Fibroblast of pulmonary artery (primary cell): Measurements from ENCODE around the gene SEC14L5.

Source experiments
- DNase-seq: peaks from one replicate; pipeline ENCODE4 v3.0.0-alpha.2; 2010; ENCODE audit warnings: low read depth
- H3K4me3 ChIP-seq: replicated peaks from 2 replicates; pipeline ENCODE4 v1.5.1; 2011; ENCODE audit warnings: low read depth, mild to moderate bottlenecking, control low read depth, low read length, moderate library complexity
- TF ChIP-seq, protein P1 (sequence below): IDR thresholded peaks from 2 replicates; pipeline ENCODE4 v1.5.1; 2011; ENCODE audit warnings: mild to moderate bottlenecking, control low read depth, low read length, inconsistent platforms; ENCODE audit errors: missing control alignments

SEC14L5 gene

DNA sequence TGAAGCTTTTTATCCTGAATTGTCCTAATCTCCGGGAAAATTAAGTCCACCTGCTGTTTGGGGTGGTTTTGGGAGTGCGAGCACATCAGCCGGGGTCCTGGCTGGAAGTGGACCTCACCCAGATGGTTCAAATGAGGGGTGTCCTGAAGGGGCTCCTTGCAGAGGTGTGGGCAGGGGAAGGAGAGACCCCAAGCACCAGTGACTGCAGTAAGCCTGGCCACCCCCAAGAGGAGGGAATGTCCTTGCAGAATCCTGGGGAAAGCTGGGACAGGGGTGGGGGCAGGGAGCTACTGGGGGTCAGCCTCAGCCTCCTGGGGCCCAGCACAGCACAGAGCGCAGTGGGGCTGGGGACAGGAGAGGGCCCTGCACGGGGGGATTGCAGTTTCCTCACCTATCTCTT is 46.2 kb downstream of the SEC14L5 start:
- H3K4me3 ChIP-seq: no peak overlapping the region
- TF ChIP-seq, protein P1, sequence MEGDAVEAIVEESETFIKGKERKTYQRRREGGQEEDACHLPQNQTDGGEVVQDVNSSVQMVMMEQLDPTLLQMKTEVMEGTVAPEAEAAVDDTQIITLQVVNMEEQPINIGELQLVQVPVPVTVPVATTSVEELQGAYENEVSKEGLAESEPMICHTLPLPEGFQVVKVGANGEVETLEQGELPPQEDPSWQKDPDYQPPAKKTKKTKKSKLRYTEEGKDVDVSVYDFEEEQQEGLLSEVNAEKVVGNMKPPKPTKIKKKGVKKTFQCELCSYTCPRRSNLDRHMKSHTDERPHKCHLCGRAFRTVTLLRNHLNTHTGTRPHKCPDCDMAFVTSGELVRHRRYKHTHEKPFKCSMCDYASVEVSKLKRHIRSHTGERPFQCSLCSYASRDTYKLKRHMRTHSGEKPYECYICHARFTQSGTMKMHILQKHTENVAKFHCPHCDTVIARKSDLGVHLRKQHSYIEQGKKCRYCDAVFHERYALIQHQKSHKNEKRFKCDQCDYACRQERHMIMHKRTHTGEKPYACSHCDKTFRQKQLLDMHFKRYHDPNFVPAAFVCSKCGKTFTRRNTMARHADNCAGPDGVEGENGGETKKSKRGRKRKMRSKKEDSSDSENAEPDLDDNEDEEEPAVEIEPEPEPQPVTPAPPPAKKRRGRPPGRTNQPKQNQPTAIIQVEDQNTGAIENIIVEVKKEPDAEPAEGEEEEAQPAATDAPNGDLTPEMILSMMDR: no peak
- DNase-seq: no peak

DNA sequence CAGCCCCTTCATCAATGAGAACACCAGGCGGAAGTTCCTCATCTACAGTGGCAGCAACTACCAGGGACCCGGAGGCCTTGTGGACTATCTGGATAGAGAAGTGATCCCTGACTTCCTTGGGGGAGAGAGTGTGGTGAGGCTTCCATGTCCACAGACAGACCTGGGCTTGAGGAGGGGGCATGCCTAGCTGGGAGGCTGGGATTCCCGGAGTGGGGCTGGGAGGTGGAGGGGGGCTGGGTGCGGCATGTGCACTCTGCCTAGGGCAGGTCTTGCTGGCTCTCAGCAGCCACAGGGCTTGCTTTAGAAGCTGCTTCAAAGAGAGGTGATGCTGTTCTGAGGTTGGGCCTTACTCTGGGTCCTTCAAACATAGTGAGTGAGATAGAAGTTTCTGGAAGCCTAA is 47.8 kb downstream of the SEC14L5 start:
- TF ChIP-seq, protein P1: no peak
- H3K4me3 ChIP-seq: no peak overlapping the region
- no peak for DNase-seq

DNA sequence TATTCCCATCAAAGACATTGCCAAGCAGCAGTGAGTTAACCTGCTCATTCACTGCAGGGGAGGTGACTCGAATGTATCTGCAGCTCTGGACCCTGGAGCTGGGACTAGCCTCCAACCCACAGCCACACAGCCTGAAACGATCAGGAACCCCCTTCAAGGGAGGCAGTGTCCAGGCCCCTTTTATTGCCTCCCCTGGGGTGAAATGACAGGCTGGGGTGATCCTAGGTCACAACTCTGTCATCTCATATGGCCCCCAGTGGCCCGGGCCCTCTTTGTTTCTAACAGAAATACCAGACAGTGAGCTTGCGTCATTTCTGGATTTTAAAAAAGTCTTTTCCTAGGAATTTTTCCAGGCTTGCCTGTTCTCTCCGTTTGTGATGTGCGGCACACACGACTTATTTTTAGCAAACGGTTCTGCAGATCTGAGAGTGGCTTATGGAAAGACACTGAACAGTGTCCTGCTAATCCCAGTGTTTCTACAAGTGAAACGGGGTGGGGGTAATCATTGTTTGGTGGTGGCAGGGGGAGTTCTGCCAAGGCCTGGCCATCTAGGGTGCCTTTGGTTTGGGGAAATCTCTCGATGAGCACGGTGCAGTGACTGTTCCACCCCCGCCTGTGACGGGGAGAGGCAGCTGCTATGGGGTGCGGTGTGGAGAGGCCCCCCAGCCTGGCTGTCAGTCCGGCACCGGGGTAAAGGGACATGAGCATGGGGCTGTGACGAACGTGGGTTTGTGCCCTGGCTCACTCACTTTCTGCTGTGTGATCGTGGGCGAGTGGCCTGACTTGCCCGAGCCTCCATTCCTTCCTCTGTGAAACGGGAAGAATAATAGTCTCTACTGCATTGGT is 48.4 kb downstream of the SEC14L5 start:
- DNase-seq: no peak
- no peak overlapping the region for H3K4me3 ChIP-seq
- TF ChIP-seq, protein P1: no peak

DNA sequence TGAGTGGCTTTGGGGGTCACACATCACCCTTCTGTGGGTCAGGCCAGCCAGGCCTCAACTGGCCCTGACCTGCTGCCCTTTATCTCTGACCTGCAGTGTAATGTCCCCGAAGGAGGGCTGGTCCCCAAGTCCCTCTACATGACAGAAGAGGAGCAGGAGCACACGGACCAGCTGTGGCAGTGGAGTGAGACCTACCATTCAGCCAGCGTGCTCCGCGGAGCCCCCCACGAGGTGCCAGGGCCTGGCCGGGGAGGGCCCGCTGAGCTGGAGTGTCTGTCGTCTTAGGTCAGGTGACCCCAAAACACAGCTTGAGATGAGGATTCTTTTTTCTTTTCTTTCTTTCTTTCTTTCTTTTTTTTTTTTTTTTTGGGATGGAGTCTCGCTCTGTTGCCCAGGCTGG is 49.1 kb downstream of the SEC14L5 start:
- TF ChIP-seq, protein P1: no peak
- no peak for DNase-seq

DNA sequence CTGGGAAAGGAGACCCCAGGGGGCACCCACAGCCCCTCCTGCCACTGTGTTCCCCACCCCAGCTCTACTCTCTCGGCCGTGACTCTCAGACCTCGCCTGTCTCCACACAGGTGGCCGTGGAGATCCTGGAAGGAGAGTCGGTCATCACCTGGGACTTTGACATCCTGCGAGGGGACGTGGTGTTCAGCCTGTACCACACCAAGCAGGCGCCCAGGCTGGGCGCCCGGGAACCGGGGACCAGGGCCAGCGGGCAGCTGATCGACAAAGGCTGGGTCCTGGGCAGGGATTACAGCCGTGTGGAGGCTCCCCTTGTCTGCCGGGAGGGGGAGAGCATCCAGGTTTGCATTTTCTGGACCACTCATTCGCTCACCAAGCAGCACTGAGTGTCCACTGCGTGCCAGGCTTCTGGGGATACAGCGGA is 50.2 kb downstream of the SEC14L5 start:
- no peak for DNase-seq
- TF ChIP-seq, protein P1: no peak
- no peak overlapping the region for H3K4me3 ChIP-seq

More for the DNA sequence above, 49.1 kb downstream of the SEC14L5 start:
- no peak overlapping the region for H3K4me3 ChIP-seq

DNA sequence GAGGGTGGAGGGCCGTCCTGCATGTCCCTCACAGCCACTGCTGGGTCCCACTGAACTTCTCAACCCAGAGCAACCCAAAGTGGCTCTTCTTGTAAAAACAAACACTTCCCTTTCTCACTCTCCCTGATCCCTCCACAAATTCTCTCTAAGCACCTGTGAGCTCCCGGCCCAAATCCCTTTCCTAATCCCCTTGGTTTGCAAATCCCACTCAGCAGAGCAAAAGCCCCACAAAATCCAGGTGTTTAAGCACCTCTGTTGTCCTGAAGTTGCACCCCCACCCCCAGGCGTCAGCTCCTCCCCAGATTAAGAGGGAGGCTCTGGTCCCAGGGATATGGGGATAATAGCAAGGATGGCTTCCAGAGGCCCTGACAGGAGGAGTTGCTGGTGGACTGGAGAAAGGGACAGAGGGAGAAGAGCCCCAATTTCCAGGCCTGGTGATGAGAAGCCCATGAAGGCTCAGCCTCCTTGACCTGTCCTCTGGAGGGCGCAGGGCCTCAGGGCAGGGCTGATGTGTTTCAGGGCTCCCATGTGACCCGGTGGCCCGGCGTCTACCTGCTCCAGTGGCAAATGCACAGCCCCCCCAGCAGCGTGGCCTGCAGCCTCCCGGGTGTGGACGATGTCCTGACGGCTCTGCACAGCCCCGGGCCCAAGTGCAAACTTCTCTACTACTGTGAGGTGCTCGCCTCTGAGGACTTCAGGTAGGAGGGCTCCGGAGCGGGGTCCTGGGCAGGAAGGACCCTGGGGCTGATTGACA is 52.6 kb downstream of the SEC14L5 start:
- DNase-seq: no peak
- H3K4me3 ChIP-seq: no peak overlapping the region
- TF ChIP-seq, protein P1: no peak
